Endothelial cell of umbilical vein (primary cell): ENCODE data around the gene DHX29. TPM values are rescaled to one million over a fixed set of nuclear protein-coding genes. Genes with fewer than 3 reads are reported as not detected.

Experiments used
- BruUV-seq: library from RNA; stranded (reverse); fragments of 400-500 nt; replicated peaks from 2 replicates; lab custom pipeline; 2021; lab: Mats Ljungman, UMichigan
- CTCF ChIA-PET: fragments of 300-600, 350-600 bp; sonication (Branson Sonifier 250); formaldehyde crosslinking; loops from one replicate; lab custom pipeline; 2021; ENCODE audit warnings: antibody characterized with exemption, inconsistent platforms; lab: Charles Lee
- POLR2A ChIA-PET: fragments of 300-600, 350-600 bp; sonication (Branson Sonifier 250); formaldehyde crosslinking; loops from one replicate; lab custom pipeline; 2021; ENCODE audit warnings: antibody characterized with exemption, inconsistent platforms; lab: Charles Lee
- DNase-seq: peaks from one replicate; pipeline ENCODE4 v3.0.0-alpha.2; 2011; ENCODE audit warnings: low read depth, low spot score
- FAIRE-seq: peaks from 2 replicates; lab custom pipeline; 2011; peaks lifted over from hg19 to GRCh38; lab: Jason Lieb, UNC
- H2AFZ ChIP-seq: 2 replicates; pipeline ENCODE4 v1.6.0; 2012; ENCODE audit warnings: low read depth, low read length, control low read depth, inconsistent platforms
- H3K27ac ChIP-seq: 2 replicates; pipeline ENCODE4 v1.5.1; 2011; ENCODE audit warnings: low read depth, mild to moderate bottlenecking, control low read depth, low read length, moderate library complexity; ENCODE audit not compliant: insufficient read depth
- H3K27me3 ChIP-seq, 2 experiments: 2 replicates each; pipeline versions ENCODE4 v1.6.0 to v1.6.1; 2011; ENCODE audit warnings: low read length in 2 of 2, mixed read lengths in 1 of 2; ENCODE audit not compliant: control insufficient read depth in 2 of 2, insufficient read depth in 2 of 2
- H3K36me3 ChIP-seq, 2 experiments: 2 replicates in 1 of 2; 3 replicates in 1 of 2; pipeline ENCODE4 v1.5.1; 2011; ENCODE audit warnings: low read length in 2 of 2, mild to moderate bottlenecking in 1 of 2, moderate library complexity in 1 of 2; ENCODE audit not compliant: control insufficient read depth in 2 of 2, insufficient read depth in 2 of 2; ENCODE audit errors: extremely low read depth in 1 of 2
- H3K4me1 ChIP-seq: 3 replicates; pipeline ENCODE4 v1.5.1; 2011; ENCODE audit warnings: mild to moderate bottlenecking, low read length; ENCODE audit not compliant: control insufficient read depth, insufficient read depth; ENCODE audit errors: extremely low read depth
- H3K4me2 ChIP-seq: 2 replicates; pipeline ENCODE4 v1.6.1; 2011; ENCODE audit warnings: low read length, control low read depth, mixed read lengths; ENCODE audit not compliant: insufficient read depth
- H3K4me3 ChIP-seq, 3 experiments: fragments of 200-600 bp in 1 of 3; sonication (generic), shearing (Covaris generic) in 1 of 3; replicated peaks in 1 of 3; 2 replicates each; pipeline ENCODE4 v1.5.1; 2011 to 2016; ENCODE audit warnings: control low read depth in 3 of 3, low read length in 3 of 3, mild to moderate bottlenecking in 2 of 3, inconsistent platforms in 1 of 3, low read depth in 1 of 3, moderate library complexity in 1 of 3; ENCODE audit not compliant: insufficient read depth in 1 of 3
- H3K79me2 ChIP-seq: 2 replicates; pipeline ENCODE4 v1.6.0; 2012; ENCODE audit warnings: low read length, inconsistent platforms; ENCODE audit not compliant: control insufficient read depth, insufficient read depth
- H3K9ac ChIP-seq: replicated peaks from 2 replicates; pipeline ENCODE3; 2011; ENCODE audit warnings: low read length, control low read depth; ENCODE audit not compliant: insufficient read depth; ENCODE audit errors: extremely low read depth
- H3K9me1 ChIP-seq: replicated peaks from 3 replicates; pipeline ENCODE4 v1.6.0; 2011; ENCODE audit warnings: mild to moderate bottlenecking, low read length; ENCODE audit not compliant: control insufficient read depth, insufficient read depth; ENCODE audit errors: extremely low read depth
- H3K9me3 ChIP-seq: replicated peaks from 2 replicates; pipeline ENCODE4 v1.5.1; 2012; ENCODE audit warnings: low read length, inconsistent platforms; ENCODE audit not compliant: control insufficient read depth, insufficient read depth
- H4K20me1 ChIP-seq: replicated peaks from 2 replicates; pipeline ENCODE3; 2011; ENCODE audit warnings: mild to moderate bottlenecking, low read length; ENCODE audit not compliant: control insufficient read depth, insufficient read depth; ENCODE audit errors: extremely low read depth
- EZH2 ChIP-seq: IDR thresholded peaks from 2 replicates; pipeline ENCODE4 v1.6.1; 2012; ENCODE audit warnings: borderline replicate concordance, low read depth, mild to moderate bottlenecking, moderate library complexity, low read length, inconsistent platforms; ENCODE audit not compliant: severe bottlenecking
- FOS ChIP-seq: IDR thresholded peaks from 2 replicates; pipeline ENCODE4 v1.6.1; 2011; ENCODE audit warnings: mild to moderate bottlenecking, low read length, moderate library complexity, borderline replicate concordance; ENCODE audit not compliant: insufficient read depth
- GATA2 ChIP-seq: IDR thresholded peaks from 2 replicates; pipeline ENCODE4 v1.7.0; 2011; ENCODE audit warnings: low read depth, mild to moderate bottlenecking, moderate library complexity, mixed read lengths, low read length; ENCODE audit not compliant: insufficient read length, insufficient read depth
- JUN ChIP-seq: IDR thresholded peaks from 2 replicates; pipeline ENCODE4 v1.6.1; 2011; ENCODE audit warnings: borderline replicate concordance, low read depth; ENCODE audit not compliant: insufficient read length, insufficient read depth
- MYC ChIP-seq: IDR thresholded peaks from one replicate; pipeline ENCODE4 v1.6.1; 2011; ENCODE audit warnings: mild to moderate bottlenecking, low read depth, low read length
- POLR2A ChIP-seq: IDR thresholded peaks from 2 replicates; pipeline ENCODE4 v1.6.1; 2012; ENCODE audit warnings: low read depth, mild to moderate bottlenecking, control low read depth, low read length
- POLR2AphosphoS5 ChIP-seq: IDR thresholded peaks from 2 replicates; pipeline ENCODE4 v1.6.1; 2012; ENCODE audit warnings: low read depth, mild to moderate bottlenecking, control low read depth, low read length, moderate library complexity; ENCODE audit not compliant: insufficient read depth
- dilution Hi-C: fragments of 300-500 bp; cut with MboI; formaldehyde crosslinking; loops from one replicate; pipeline ENCODE4 v1.15.0; 2019; ENCODE audit warnings: low sequenced_read_pairs; ENCODE audit not compliant: extremely low pct_ligation_motif_present
- intact Hi-C: fragments of 100-400 bp; cut with micrococcal nuclease; formaldehyde crosslinking; loops from one replicate; pipeline ENCODE4 v1.10.0; 2022
- polyA plus RNA-seq, 4 experiments: library from polyadenylated mRNA; depleted of rRNA in 3 of 4; stranded (reverse) in 3 of 4; unstranded in 1 of 4; fragments of >200 nt; gene quantifications; 2 replicates each; pipeline versions ENCODE4 v1.2.1 to v1.2.3, GENCODE V29; 2011 to 2012; ENCODE audit warnings: missing spikeins in 1 of 4
- total RNA-seq: library from RNA; stranded (reverse); gene quantifications from 2 replicates; pipeline ENCODE4 v1.2.3, GENCODE V29; 2021
- TF ChIP-seq, protein P1 (sequence below), 2 donors: IDR thresholded peaks; 1 replicate in 1 of 2; 2 replicates in 1 of 2; pipeline ENCODE4 v1.5.1; 2011; ENCODE audit warnings: low read length in 2 of 2, mild to moderate bottlenecking in 2 of 2, moderate library complexity in 2 of 2, control low read depth in 1 of 2, inconsistent platforms in 1 of 2, low read depth in 1 of 2; ENCODE audit not compliant: insufficient read depth in 1 of 2; ENCODE audit errors: extremely low read depth in 1 of 2
- TF ChIP-seq, protein P2 (sequence below): IDR thresholded peaks from 2 replicates; pipeline ENCODE4 v1.6.1; 2011; ENCODE audit not compliant: insufficient read depth, insufficient read length

Gene DHX29
- total and polyA plus RNA-seq, 2 donors (not counting 3 experiments of a cell fraction or from before 2014, with no cell fraction given), result 4.7 to 32.8 TPM

DNA sequence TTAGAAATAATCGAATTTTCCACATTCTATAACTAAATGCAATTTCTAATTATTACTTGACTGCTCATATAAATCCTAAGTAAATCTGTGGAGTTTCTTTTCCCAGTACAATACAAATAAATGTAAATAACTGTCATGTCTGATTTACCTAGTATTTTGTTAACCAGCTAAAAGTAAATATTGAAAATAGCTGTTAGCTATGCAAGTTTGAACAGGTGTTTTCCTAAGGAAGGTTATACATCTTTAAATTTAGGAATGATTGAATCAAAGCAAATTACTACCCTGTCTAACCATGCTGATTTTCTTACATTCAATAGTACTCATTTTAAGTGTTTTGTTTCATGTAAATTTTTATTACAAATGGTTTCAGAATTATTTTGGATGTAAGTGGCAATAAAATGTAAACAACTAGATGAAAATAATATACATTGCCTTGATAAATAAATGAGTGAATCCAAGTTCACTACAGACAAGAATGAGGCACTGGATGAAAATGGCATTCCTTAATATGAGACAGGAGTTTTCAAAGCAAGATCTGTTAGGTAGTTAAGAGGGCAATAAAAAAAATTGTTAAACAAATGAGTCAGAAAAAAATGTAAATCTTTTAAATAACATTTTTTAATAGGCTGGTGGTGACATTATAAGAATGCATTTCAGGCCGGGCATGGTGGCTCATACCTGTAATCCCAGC lies 96.2 kb downstream of the DHX29 start:
- DNase-seq (no peak), FAIRE-seq (no peak)
- POLR2A ChIA-PET, result no interaction called here
- no peaks in the 10 kb centered on the region for H3K79me2 ChIP-seq
- H2AFZ ChIP-seq, result no peak overlapping the region
- no peak overlapping the region for H3K4me3 ChIP-seq
- BruUV-seq, result no TSS peak
- no peak for TF ChIP-seq MYC
- TF ChIP-seq GATA2, result no peak
- no peak for TF ChIP-seq EZH2
- TF ChIP-seq, protein P1, sequence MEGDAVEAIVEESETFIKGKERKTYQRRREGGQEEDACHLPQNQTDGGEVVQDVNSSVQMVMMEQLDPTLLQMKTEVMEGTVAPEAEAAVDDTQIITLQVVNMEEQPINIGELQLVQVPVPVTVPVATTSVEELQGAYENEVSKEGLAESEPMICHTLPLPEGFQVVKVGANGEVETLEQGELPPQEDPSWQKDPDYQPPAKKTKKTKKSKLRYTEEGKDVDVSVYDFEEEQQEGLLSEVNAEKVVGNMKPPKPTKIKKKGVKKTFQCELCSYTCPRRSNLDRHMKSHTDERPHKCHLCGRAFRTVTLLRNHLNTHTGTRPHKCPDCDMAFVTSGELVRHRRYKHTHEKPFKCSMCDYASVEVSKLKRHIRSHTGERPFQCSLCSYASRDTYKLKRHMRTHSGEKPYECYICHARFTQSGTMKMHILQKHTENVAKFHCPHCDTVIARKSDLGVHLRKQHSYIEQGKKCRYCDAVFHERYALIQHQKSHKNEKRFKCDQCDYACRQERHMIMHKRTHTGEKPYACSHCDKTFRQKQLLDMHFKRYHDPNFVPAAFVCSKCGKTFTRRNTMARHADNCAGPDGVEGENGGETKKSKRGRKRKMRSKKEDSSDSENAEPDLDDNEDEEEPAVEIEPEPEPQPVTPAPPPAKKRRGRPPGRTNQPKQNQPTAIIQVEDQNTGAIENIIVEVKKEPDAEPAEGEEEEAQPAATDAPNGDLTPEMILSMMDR (IDR thresholded peaks at IDR 0.05; ENCODE audit: extremely low read depth in 1 of 2, insufficient read depth in 1 of 2, low read depth in 1 of 2, low read length in 2 of 2), result no peak
- TF ChIP-seq JUN, result no peak
- no peak for TF ChIP-seq POLR2AphosphoS5
- TF ChIP-seq POLR2A, result no peak
- TF ChIP-seq, protein P2, sequence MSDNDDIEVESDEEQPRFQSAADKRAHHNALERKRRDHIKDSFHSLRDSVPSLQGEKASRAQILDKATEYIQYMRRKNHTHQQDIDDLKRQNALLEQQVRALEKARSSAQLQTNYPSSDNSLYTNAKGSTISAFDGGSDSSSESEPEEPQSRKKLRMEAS, result no peak
- TF ChIP-seq FOS, result no peak
- H4K20me1 ChIP-seq, result no peaks in the 10 kb centered on the region
- H3K9me3 ChIP-seq, result no peaks in the 10 kb centered on the region
- H3K36me3 ChIP-seq, result no peaks in the 10 kb centered on the region
- no peaks in the 10 kb centered on the region for H3K4me1 ChIP-seq
- H3K27me3 ChIP-seq, result peaks cover 11 to 15% of the 10 kb centered on the region in 2 experiments
- CTCF ChIA-PET, result interaction anchor here (1.7 kb wide), 1 partner anchor 12 kb away, joined by 4 read pairs; no protein-coding TSS in a partner anchor
- no peak overlapping the region for H3K4me2 ChIP-seq
- intact Hi-C loops, result no loop called here
- H3K27ac ChIP-seq, result no peak overlapping the region
- H3K9ac ChIP-seq, result no peak overlapping the region
- dilution Hi-C loops, result no loop called here
- no peaks in the 10 kb centered on the region for H3K9me1 ChIP-seq

Other genes starting within 250 kb of the DHX29 start
- not detected in 2 replicates for gene GZMA, start 205.0 kb downstream of the DHX29 start, total RNA-seq
- gene GZMA, start 205.0 kb downstream of the DHX29 start, polyA plus RNA-seq, result 0.11 TPM in 1 of 2 replicates, not detected in the other
- gene GPX8, start 147.5 kb downstream of the DHX29 start, total RNA-seq, result 147 and 161 TPM in 2 replicates
- 45.1 and 60.1 TPM in 2 replicates for gene GPX8, start 147.5 kb downstream of the DHX29 start, polyA plus RNA-seq
- 0.14 and 0.22 TPM in 2 replicates for gene CDC20B, start 134.5 kb downstream of the DHX29 start, total RNA-seq
- gene CDC20B, start 134.5 kb downstream of the DHX29 start, polyA plus RNA-seq, result 0.22 TPM in 2 replicates
- not detected in 2 replicates for gene MCIDAS, start 80.4 kb downstream of the DHX29 start, total RNA-seq
- gene MCIDAS, start 80.4 kb downstream of the DHX29 start, polyA plus RNA-seq, result not detected in 2 replicates
- 0.58 and 0.88 TPM in 2 replicates for gene CCNO, start 74.1 kb downstream of the DHX29 start, total RNA-seq
- 0.37 and 0.60 TPM in 2 replicates for gene CCNO, start 74.1 kb downstream of the DHX29 start, polyA plus RNA-seq
- gene MTREX, start 295 bp upstream of the DHX29 start, total RNA-seq, result 76.3 and 77.2 TPM in 2 replicates
- 6.4 and 9.8 TPM in 2 replicates for gene MTREX, start 295 bp upstream of the DHX29 start, polyA plus RNA-seq
- gene PLPP1, start 227.3 kb upstream of the DHX29 start, total RNA-seq, result 14.3 and 14.6 TPM in 2 replicates
- gene PLPP1, start 227.3 kb upstream of the DHX29 start, polyA plus RNA-seq, result 22.1 and 25.9 TPM in 2 replicates